Gastroesophageal sphincter (tissue), 3 donors: ENCODE data around the gene NEDD9.

Source experiments
- EP300 ChIP-seq: sonication (generic); formaldehyde crosslinking; IDR thresholded peaks from one replicate; pipeline ENCODE4 v1.6.1; 2017; ENCODE audit warnings: antibody characterized with exemption, mild to moderate bottlenecking
- POLR2A ChIP-seq, 2 donors: fragments of 450-650 bp; IDR thresholded peaks; one replicate each; pipeline ENCODE4 v1.6.1; 2017; ENCODE audit warnings: antibody characterized with exemption in 2 of 2, mild to moderate bottlenecking in 2 of 2, moderate library complexity in 1 of 2
- POLR2AphosphoS5 ChIP-seq: sonication (generic); formaldehyde crosslinking; IDR thresholded peaks from one replicate; pipeline ENCODE4 v1.6.1; 2017; ENCODE audit warnings: antibody characterized with exemption
- TF ChIP-seq, protein P1 (sequence below), 4 experiments: fragments of 200-600 bp in 2 of 4; fragments of 450-650 bp in 2 of 4; sonication (generic) in 1 of 4; IDR thresholded peaks; one replicate each; pipeline ENCODE4 v1.5.1; 2017 to 2019; ENCODE audit warnings: antibody characterized with exemption in 4 of 4, mild to moderate bottlenecking in 2 of 4, moderate library complexity in 2 of 4

DNA sequence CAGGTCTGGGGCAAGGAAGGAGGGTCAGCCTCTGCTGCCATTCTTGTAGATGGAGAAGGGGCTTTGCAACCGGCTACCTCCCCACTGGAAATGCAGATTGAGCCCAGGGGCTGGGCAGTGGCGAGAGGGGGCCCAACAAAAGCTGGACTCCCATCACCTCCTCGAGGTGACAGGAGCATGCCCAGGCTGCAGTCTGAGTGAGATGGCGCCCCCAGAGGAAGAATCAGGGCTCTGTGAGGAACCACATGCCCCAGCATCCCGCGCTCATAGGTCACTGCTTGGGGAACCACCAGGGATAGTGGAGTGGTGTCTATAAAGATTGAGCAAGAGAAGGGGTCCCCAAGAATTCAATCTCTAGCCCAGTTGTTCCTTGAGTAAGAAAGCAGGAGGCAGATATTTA is 31.6 kb upstream of the NEDD9 start:
- TF ChIP-seq, protein P1, sequence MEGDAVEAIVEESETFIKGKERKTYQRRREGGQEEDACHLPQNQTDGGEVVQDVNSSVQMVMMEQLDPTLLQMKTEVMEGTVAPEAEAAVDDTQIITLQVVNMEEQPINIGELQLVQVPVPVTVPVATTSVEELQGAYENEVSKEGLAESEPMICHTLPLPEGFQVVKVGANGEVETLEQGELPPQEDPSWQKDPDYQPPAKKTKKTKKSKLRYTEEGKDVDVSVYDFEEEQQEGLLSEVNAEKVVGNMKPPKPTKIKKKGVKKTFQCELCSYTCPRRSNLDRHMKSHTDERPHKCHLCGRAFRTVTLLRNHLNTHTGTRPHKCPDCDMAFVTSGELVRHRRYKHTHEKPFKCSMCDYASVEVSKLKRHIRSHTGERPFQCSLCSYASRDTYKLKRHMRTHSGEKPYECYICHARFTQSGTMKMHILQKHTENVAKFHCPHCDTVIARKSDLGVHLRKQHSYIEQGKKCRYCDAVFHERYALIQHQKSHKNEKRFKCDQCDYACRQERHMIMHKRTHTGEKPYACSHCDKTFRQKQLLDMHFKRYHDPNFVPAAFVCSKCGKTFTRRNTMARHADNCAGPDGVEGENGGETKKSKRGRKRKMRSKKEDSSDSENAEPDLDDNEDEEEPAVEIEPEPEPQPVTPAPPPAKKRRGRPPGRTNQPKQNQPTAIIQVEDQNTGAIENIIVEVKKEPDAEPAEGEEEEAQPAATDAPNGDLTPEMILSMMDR (IDR thresholded peaks at IDR 0.05) = no peak
- TF ChIP-seq POLR2A (IDR thresholded peaks at IDR 0.05) (no peak), POLR2AphosphoS5 (no peak), EP300 (no peak)
